ENCODE measurements around the gene LVRN. TPM values are rescaled to one million over a fixed set of nuclear protein-coding genes. Genes with fewer than 3 reads are reported as not detected.

The LVRN gene
- total and polyA plus RNA-seq, 2 donors from 2014 or later = not detected

DNA sequence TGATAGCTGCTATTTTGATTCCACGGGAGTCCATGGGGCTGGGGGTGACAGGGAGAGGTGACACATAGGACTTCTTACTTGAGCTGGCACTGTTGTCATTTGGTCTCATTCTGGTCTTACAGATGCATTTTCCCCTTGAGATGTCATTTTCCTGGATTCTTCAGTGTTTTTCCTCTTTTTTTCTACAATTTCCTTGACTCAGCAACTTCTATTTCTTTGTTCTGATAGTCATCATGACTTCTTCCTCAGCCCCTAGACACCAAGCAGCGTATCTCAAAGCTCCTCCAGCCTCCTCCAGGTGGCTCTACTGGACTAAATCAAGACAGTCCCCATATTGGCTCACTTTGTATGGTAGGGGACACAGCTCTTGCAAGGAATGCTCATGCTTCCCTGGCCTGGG lies 16.5 kb downstream of the LVRN start:
- FAIRE-seq (no peak), DNase-seq (no peak)
- Histone ChIP-seq H3K27ac (ENCODE audit: low read depth in 2 of 2, low read length in 2 of 2) (no peak overlapping the region), H3K36me3 (ENCODE audit: control insufficient read depth in 2 of 3, insufficient read depth in 3 of 3, low read length in 3 of 3) (no peaks in the 10 kb centered on the region), H3K9ac (ENCODE audit: low read length in 3 of 3) (no peak overlapping the region), H3K9me3 (ENCODE audit: control insufficient read depth in 2 of 3, insufficient read depth in 1 of 3, low read length in 3 of 3) (peaks cover 0 to 4% (median 0%) of the 10 kb centered on the region in 3 donors), H3K4me1 (ENCODE audit: control insufficient read depth in 2 of 3, insufficient read depth in 2 of 3, low read depth in 1 of 3, low read length in 3 of 3) (no peaks in the 10 kb centered on the region), H3K27me3 (ENCODE audit: control insufficient read depth, insufficient read depth, low read length) (no peaks in the 10 kb centered on the region), H3K4me3 (ENCODE audit: low read length in 3 of 3) (no peak overlapping the region)
- TF ChIP-seq, protein P1, sequence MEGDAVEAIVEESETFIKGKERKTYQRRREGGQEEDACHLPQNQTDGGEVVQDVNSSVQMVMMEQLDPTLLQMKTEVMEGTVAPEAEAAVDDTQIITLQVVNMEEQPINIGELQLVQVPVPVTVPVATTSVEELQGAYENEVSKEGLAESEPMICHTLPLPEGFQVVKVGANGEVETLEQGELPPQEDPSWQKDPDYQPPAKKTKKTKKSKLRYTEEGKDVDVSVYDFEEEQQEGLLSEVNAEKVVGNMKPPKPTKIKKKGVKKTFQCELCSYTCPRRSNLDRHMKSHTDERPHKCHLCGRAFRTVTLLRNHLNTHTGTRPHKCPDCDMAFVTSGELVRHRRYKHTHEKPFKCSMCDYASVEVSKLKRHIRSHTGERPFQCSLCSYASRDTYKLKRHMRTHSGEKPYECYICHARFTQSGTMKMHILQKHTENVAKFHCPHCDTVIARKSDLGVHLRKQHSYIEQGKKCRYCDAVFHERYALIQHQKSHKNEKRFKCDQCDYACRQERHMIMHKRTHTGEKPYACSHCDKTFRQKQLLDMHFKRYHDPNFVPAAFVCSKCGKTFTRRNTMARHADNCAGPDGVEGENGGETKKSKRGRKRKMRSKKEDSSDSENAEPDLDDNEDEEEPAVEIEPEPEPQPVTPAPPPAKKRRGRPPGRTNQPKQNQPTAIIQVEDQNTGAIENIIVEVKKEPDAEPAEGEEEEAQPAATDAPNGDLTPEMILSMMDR (IDR thresholded peaks at IDR 0.05; ENCODE audit: borderline replicate concordance, extremely low read depth, insufficient read depth) = no peak
- intact Hi-C loops (cut with DNase I) = no loop called here

DNA sequence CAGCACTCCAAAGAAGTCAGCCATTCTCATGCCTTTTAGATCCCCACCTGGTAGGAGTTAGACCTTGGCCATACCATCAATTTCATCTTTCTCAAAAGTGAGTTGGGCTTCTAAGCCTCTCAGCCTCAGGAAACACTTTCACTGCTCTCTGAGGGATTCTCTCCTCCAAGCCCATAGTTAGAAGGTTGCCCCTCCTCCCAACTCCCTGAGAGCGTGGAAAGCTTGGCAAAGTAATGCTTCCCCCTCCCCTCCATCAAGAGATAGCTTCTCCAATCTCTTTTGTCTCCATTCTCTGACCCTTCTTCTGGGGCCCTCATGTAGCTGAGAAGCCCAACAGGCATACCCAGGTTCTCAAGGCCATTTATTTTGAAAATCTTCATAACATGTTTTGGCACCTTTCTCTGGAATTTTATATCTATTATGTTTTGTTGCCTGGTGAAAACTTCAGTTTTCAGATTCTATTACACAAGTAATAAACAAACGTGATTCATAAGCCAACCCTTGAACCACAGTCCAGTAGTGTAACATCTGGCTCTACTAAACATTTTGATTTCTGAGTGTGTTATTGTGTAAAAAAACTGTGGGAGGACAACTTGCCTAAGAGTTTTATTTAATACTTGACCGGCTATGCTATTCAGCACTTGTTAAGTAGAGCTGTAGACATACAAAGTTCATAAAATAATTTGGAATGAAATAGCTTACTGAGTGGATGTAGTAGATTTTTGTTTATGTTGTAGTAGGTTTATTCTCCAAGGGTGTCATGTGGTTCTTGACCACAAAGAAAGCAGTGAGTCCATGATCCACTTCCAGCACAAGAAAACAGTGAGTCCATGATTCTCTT lies 17.1 kb downstream of the LVRN start:
- H3K9me3 ChIP-seq (ENCODE audit: control insufficient read depth in 2 of 3, insufficient read depth in 1 of 3, low read length in 3 of 3) = peaks cover 0 to 4% (median 0%) of the 10 kb centered on the region in 3 donors
- no peak for FAIRE-seq
- H3K36me3 ChIP-seq (ENCODE audit: control insufficient read depth in 2 of 3, insufficient read depth in 3 of 3, low read length in 3 of 3) = no peaks in the 10 kb centered on the region
- intact Hi-C loops (cut with DNase I) = no loop called here
- H3K27me3 ChIP-seq (ENCODE audit: control insufficient read depth, insufficient read depth, low read length) = no peaks in the 10 kb centered on the region
- no peak overlapping the region for H3K27ac ChIP-seq (ENCODE audit: low read depth in 2 of 2, low read length in 2 of 2)
- H3K4me1 ChIP-seq (ENCODE audit: control insufficient read depth in 2 of 3, insufficient read depth in 2 of 3, low read depth in 1 of 3, low read length in 3 of 3) = no peaks in the 10 kb centered on the region
- H3K9ac ChIP-seq (ENCODE audit: low read length in 3 of 3) = no peak overlapping the region
- TF ChIP-seq, protein P1 (IDR thresholded peaks at IDR 0.05; ENCODE audit: borderline replicate concordance, extremely low read depth, insufficient read depth) = no peak
- no peak overlapping the region for H3K4me3 ChIP-seq (ENCODE audit: low read length in 3 of 3)
- DNase-seq = peak in 2 of 5 donors; percentile 58 to 84

DNA sequence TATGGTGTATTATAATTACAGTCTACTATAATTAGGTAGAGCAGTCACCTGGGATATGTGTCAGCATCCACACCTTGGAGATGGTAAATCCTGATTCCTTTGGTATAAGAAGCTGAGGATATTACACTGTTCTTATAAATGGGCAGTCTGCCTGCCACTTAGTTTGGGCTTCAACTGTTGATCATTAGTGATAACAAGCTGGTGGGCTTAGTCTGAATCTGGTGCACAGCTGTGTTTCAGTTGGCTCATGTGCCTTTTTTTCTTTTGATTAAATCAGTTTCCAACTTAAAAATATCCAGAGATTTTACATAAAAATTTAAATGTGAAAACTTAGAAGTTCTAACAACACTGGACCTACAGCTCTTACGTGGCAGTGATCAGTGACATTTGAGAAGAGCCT lies 21.2 kb downstream of the LVRN start:
- Histone ChIP-seq H3K27ac (ENCODE audit: low read depth in 2 of 2, low read length in 2 of 2) (no peak overlapping the region), H3K27me3 (ENCODE audit: control insufficient read depth, insufficient read depth, low read length) (no peaks in the 10 kb centered on the region), H3K9me3 (ENCODE audit: control insufficient read depth in 2 of 3, insufficient read depth in 1 of 3, low read length in 3 of 3) (no peaks in the 10 kb centered on the region), H3K4me3 (ENCODE audit: low read length in 3 of 3) (no peak overlapping the region), H3K36me3 (ENCODE audit: control insufficient read depth in 2 of 3, insufficient read depth in 3 of 3, low read length in 3 of 3) (no peaks in the 10 kb centered on the region), H3K4me1 (ENCODE audit: control insufficient read depth in 2 of 3, insufficient read depth in 2 of 3, low read depth in 1 of 3, low read length in 3 of 3) (peaks cover 0 to 2% (median 0%) of the 10 kb centered on the region in 3 donors), H3K9ac (ENCODE audit: low read length in 3 of 3) (no peak overlapping the region)
- DNase-seq (no peak), FAIRE-seq (no peak)
- TF ChIP-seq, protein P1 (IDR thresholded peaks at IDR 0.05; ENCODE audit: borderline replicate concordance, extremely low read depth, insufficient read depth) = no peak
- intact Hi-C loops (cut with DNase I) = no loop called here

Measured in kidney (tissue), 14 donors.